HEK293T (cell line): ENCODE data around the gene HBB.

Source experiments
- FOXA1 ChIP-seq: fragments of 450-650 bp; IDR thresholded peaks from 2 replicates; pipeline ENCODE4 v1.6.1; 2016; ENCODE audit warnings: mild to moderate bottlenecking
- FOXM1 ChIP-seq: fragments of 450-650 bp; IDR thresholded peaks from 2 replicates; pipeline ENCODE4 v1.6.1; 2017; ENCODE audit warnings: mild to moderate bottlenecking, borderline replicate concordance
- NFRKB ChIP-seq: fragments of 450-650 bp; IDR thresholded peaks from 2 replicates; pipeline ENCODE4 v1.6.1; 2016; ENCODE audit warnings: mild to moderate bottlenecking, moderate library complexity
- SUZ12 ChIP-seq: fragments of 450-650 bp; IDR thresholded peaks from 2 replicates; pipeline ENCODE4 v1.6.1; 2016; ENCODE audit warnings: mild to moderate bottlenecking

DNA sequence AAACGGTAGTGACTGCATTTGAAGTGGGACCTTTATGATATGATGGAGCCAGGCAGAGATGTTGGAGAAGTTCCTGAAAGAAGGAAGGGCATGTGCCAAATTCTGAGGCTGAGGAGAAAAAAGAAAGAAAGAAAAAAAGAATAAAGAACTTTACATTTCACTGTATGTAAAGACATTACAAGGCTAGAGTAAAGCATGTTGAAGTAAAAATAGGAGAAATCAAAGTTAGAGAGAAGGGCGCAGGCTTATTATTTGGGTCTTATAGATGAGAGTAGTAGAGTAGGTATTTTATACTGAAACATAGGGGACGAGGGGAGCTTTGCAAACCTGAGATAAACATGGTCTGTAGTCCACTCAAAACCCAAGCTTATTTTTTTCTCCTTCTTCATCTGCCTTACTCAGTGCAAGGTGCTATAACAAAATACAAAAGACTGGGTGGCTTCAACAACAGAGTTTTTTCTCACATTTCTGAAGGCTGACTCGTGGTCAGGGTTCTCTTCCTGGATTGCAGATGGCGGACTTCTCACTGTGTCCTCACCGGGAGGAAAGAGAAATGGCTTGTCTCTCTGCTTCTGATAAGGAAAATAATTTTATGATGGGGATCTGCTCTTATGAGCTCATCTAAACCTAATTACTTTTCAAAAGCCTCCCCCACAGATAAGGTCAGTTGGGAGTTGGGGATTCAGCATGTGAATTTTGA is 20.1 kb upstream of the HBB start:
- no peak for TF ChIP-seq FOXA1
- no peak for TF ChIP-seq FOXM1
- TF ChIP-seq NFRKB: no peak
- no peak for TF ChIP-seq SUZ12
